Measurements from ENCODE around the gene APBA2. TPM values are rescaled to one million over a fixed set of nuclear protein-coding genes. Genes with fewer than 3 reads are reported as not detected.

Gene APBA2
- total RNA-seq, 4 donors from 2014 or later: 3.3 to 5.4 (median 4.5) TPM

- Histone ChIP-seq H3K4me1 (no peaks in the 10 kb centered on the region), H3K27me3 (no peaks in the 10 kb centered on the region), H3K4me3 (no peak overlapping the region), H3K36me3 (no peaks in the 10 kb centered on the region), H3K9me3 (peaks cover 0 to 6% (median 0%) of the 10 kb centered on the region in 4 donors), H3K27ac (no peak overlapping the region)
- 92 to 93% methylated on average over 16 of the region's 16 CpGs for WGBS, 2 donors
- no peak for DNase-seq (ENCODE audit: low spot score in 2 of 2)
- TF ChIP-seq POLR2A (IDR thresholded peaks at IDR 0.05) (no peak), EP300 (IDR thresholded peaks at IDR 0.05) (no peak), CTCF (IDR thresholded peaks at IDR 0.05) (no peak)
Measured at GRCh38 chr15:28944286-28944685, 58.5 kb downstream of the APBA2 start.

GRCh38 chr15:28944696-28945300, 59.0 kb downstream of the APBA2 start:
- no peak for DNase-seq (ENCODE audit: low spot score in 2 of 2)
- 80 to 90% methylated on average over 13 to 14 of the region's 14 CpGs for WGBS, 2 donors
- no peak for TF ChIP-seq EP300 (IDR thresholded peaks at IDR 0.05)
- no peak for TF ChIP-seq POLR2A (IDR thresholded peaks at IDR 0.05)
- TF ChIP-seq CTCF (IDR thresholded peaks at IDR 0.05): no peak
- Histone ChIP-seq H3K4me3 (no peak overlapping the region), H3K9me3 (peaks cover 0 to 6% (median 0%) of the 10 kb centered on the region in 4 donors), H3K36me3 (no peaks in the 10 kb centered on the region), H3K27ac (no peak overlapping the region), H3K27me3 (no peaks in the 10 kb centered on the region), H3K4me1 (no peaks in the 10 kb centered on the region)

GRCh38 chr15:28945626-28946230, 60.0 kb downstream of the APBA2 start:
- no peaks in the 10 kb centered on the region for H3K4me1 ChIP-seq
- no peaks in the 10 kb centered on the region for H3K36me3 ChIP-seq
- H3K27me3 ChIP-seq: no peaks in the 10 kb centered on the region
- no peak overlapping the region for H3K4me3 ChIP-seq
- no peak overlapping the region for H3K27ac ChIP-seq
- peaks cover 0 to 6% (median 0%) of the 10 kb centered on the region in 4 donors for H3K9me3 ChIP-seq
- TF ChIP-seq POLR2A (IDR thresholded peaks at IDR 0.05) (no peak), CTCF (IDR thresholded peaks at IDR 0.05) (no peak), EP300 (IDR thresholded peaks at IDR 0.05) (no peak)
- no peak for DNase-seq (ENCODE audit: low spot score in 2 of 2)
- WGBS, 2 donors: 80 to 87% methylated on average over 13 of the region's 13 CpGs

- H3K27me3 ChIP-seq: no peaks in the 10 kb centered on the region
- 94 to 97% methylated on average over 7 of the region's 7 CpGs for WGBS, 2 donors
- H3K4me3 ChIP-seq: no peak overlapping the region
- TF ChIP-seq POLR2A (IDR thresholded peaks at IDR 0.05) (no peak), CTCF (IDR thresholded peaks at IDR 0.05) (no peak), EP300 (IDR thresholded peaks at IDR 0.05) (no peak)
- DNase-seq (ENCODE audit: low spot score in 2 of 2): no peak
- H3K27ac ChIP-seq: no peak overlapping the region
- H3K36me3 ChIP-seq: no peaks in the 10 kb centered on the region
- peaks cover 0 to 6% (median 0%) of the 10 kb centered on the region in 4 donors for H3K9me3 ChIP-seq
- H3K4me1 ChIP-seq: no peaks in the 10 kb centered on the region
Measured at GRCh38 chr15:28946803-28947202, 61.0 kb downstream of the APBA2 start.

- Histone ChIP-seq H3K27me3 (no peaks in the 10 kb centered on the region), H3K27ac (no peak overlapping the region), H3K4me3 (no peak overlapping the region), H3K9me3 (peaks cover 0 to 6% (median 0%) of the 10 kb centered on the region in 4 donors), H3K36me3 (no peaks in the 10 kb centered on the region), H3K4me1 (no peaks in the 10 kb centered on the region)
- no peak for DNase-seq (ENCODE audit: low spot score in 2 of 2)
- TF ChIP-seq EP300 (IDR thresholded peaks at IDR 0.05) (no peak), CTCF (IDR thresholded peaks at IDR 0.05) (no peak)
- 83 to 96% methylated on average over 5 to 7 of the region's 7 CpGs for WGBS, 2 donors
Measured at GRCh38 chr15:28947221-28947674, 61.5 kb downstream of the APBA2 start.

Measured in tibial nerve (tissue), 4 donors.